ENCODE results near the gene FAM3D.

GRCh38 chr3:58585994-58586393 lies 80.6 kb downstream of the FAM3D start:
- no peak for TF ChIP-seq EZH2 (IDR thresholded peaks at IDR 0.05)
- TF ChIP-seq FOXP2 (optimal IDR thresholded peaks at IDR 0.05; ENCODE audit: control extremely low read depth, extremely low read length, insufficient read depth), result no peak
- no peak for TF ChIP-seq POLR2AphosphoS5 (IDR thresholded peaks at IDR 0.05; ENCODE audit: borderline replicate concordance, low read depth, low read length)

Measured in SK-N-MC (cell line).